Loucy (cell line): Measurements from ENCODE around the gene CDH9.
A peak's percentile ranks its signal among the peaks of the same experiment; 100 is the strongest.

Source experiments
- H2AFZ ChIP-seq: fragments of 200-600 bp; sonication (generic); 2 replicates; pipeline ENCODE4 v1.6.0; 2016; ENCODE audit warnings: antibody characterized with exemption, mild to moderate bottlenecking, low read length, moderate library complexity
- H3F3A ChIP-seq: fragments of 200-600 bp; 2 replicates; pipeline ENCODE4 v1.6.0; 2016; ENCODE audit warnings: antibody characterized with exemption, low read depth, mild to moderate bottlenecking
- H3K27me3 ChIP-seq: fragments of 200-600 bp; sonication (generic); 2 replicates; pipeline ENCODE4 v1.6.1; 2014; ENCODE audit warnings: low read length, mild to moderate bottlenecking; ENCODE audit not compliant: insufficient read depth, poor library complexity, severe bottlenecking
- H3K36me3 ChIP-seq: fragments of 200-600 bp; sonication (generic); 2 replicates; pipeline ENCODE4 v1.6.1; 2016; ENCODE audit warnings: low read length; ENCODE audit not compliant: insufficient read depth
- H3K4me1 ChIP-seq: fragments of 200-600 bp; sonication (generic); 2 replicates; pipeline ENCODE4 v1.5.1; 2014; ENCODE audit warnings: low read length, mild to moderate bottlenecking; ENCODE audit not compliant: insufficient read depth, poor library complexity, severe bottlenecking
- H3K4me2 ChIP-seq: fragments of 200-600 bp; sonication (generic); 2 replicates; pipeline ENCODE4 v1.6.0; 2014; ENCODE audit warnings: antibody characterized with exemption, low read length, low read depth, mild to moderate bottlenecking; ENCODE audit not compliant: poor library complexity, severe bottlenecking
- H3K4me3 ChIP-seq: fragments of 200-600 bp; sonication (generic); 2 replicates; pipeline ENCODE4 v1.5.1; 2014; ENCODE audit warnings: low read length, mild to moderate bottlenecking, mixed read lengths; ENCODE audit not compliant: poor library complexity, severe bottlenecking
- H3K79me2 ChIP-seq: fragments of 200-600 bp; sonication (generic); 2 replicates; pipeline ENCODE4 v1.6.1; 2014; ENCODE audit warnings: low read length; ENCODE audit not compliant: insufficient read depth
- H3K9ac ChIP-seq: fragments of 200-600 bp; sonication (generic); 2 replicates; pipeline ENCODE4 v1.6.0; 2014; ENCODE audit warnings: mild to moderate bottlenecking, low read depth, low read length, moderate library complexity; ENCODE audit not compliant: poor library complexity, severe bottlenecking
- H3K9me2 ChIP-seq: fragments of 200-600 bp; sonication (generic); replicated peaks from 2 replicates; pipeline ENCODE4 v1.6.1; 2016; ENCODE audit warnings: low read depth, low read length, mixed read lengths
- H3K9me3 ChIP-seq: fragments of 200-600 bp; sonication (generic); 2 replicates; pipeline ENCODE4 v1.6.1; 2014; ENCODE audit warnings: mild to moderate bottlenecking, antibody characterized with exemption, low read length, low read depth; ENCODE audit not compliant: insufficient read depth
- H4K20me1 ChIP-seq: fragments of 200-600 bp; sonication (generic); 2 replicates; pipeline ENCODE4 v1.6.0; 2014; ENCODE audit warnings: antibody characterized with exemption, low read length, mild to moderate bottlenecking; ENCODE audit not compliant: insufficient read depth, poor library complexity, severe bottlenecking
- EZH2phosphoT487 ChIP-seq: fragments of 200-600 bp; IDR thresholded peaks from 2 replicates; pipeline ENCODE4 v1.6.1; 2018; ENCODE audit warnings: antibody characterized with exemption, mild to moderate bottlenecking, moderate library complexity, borderline replicate concordance
- TF ChIP-seq, protein P1 (sequence below): fragments of 200-600 bp; sonication (generic); conservative IDR thresholded peaks from 2 replicates; pipeline ENCODE4 v1.5.1; 2014; ENCODE audit warnings: mild to moderate bottlenecking, antibody characterized with exemption, low read length

CDH9 gene

DNA sequence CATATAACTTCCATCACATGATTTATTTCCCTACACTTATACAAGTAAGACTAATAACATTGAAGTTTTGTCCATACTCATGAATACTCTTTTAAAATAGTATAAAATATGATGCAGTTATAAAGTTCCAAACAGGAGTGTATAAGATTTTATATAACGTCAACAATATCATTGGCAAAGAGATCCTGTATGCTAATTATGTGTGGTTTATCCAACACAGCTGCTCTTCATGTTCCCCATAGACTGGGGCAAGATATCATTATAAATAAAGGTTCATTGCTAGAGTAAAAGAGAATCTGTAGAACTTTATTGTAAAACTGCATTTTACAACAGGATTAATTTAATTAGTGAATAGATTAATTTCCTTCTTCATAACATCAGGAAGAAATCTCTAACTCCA lies 16.9 kb downstream of the CDH9 start:
- no peaks in the 10 kb centered on the region for H3K36me3 ChIP-seq
- no peak overlapping the region for H2AFZ ChIP-seq
- H3K9me3 ChIP-seq: no peaks in the 10 kb centered on the region
- H3K79me2 ChIP-seq: no peaks in the 10 kb centered on the region
- H3K27me3 ChIP-seq: no peaks in the 10 kb centered on the region
- H3K9me2 ChIP-seq: no peaks in the 10 kb centered on the region
- TF ChIP-seq EZH2phosphoT487: no peak
- TF ChIP-seq, protein P1, sequence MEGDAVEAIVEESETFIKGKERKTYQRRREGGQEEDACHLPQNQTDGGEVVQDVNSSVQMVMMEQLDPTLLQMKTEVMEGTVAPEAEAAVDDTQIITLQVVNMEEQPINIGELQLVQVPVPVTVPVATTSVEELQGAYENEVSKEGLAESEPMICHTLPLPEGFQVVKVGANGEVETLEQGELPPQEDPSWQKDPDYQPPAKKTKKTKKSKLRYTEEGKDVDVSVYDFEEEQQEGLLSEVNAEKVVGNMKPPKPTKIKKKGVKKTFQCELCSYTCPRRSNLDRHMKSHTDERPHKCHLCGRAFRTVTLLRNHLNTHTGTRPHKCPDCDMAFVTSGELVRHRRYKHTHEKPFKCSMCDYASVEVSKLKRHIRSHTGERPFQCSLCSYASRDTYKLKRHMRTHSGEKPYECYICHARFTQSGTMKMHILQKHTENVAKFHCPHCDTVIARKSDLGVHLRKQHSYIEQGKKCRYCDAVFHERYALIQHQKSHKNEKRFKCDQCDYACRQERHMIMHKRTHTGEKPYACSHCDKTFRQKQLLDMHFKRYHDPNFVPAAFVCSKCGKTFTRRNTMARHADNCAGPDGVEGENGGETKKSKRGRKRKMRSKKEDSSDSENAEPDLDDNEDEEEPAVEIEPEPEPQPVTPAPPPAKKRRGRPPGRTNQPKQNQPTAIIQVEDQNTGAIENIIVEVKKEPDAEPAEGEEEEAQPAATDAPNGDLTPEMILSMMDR: no peak
- no peak overlapping the region for H3K4me3 ChIP-seq
- H4K20me1 ChIP-seq: no peaks in the 10 kb centered on the region
- no peak overlapping the region for H3K4me2 ChIP-seq
- no peak overlapping the region for H3K9ac ChIP-seq
- H3K4me1 ChIP-seq: no peaks in the 10 kb centered on the region
- H3F3A ChIP-seq: no peaks in the 10 kb centered on the region

DNA sequence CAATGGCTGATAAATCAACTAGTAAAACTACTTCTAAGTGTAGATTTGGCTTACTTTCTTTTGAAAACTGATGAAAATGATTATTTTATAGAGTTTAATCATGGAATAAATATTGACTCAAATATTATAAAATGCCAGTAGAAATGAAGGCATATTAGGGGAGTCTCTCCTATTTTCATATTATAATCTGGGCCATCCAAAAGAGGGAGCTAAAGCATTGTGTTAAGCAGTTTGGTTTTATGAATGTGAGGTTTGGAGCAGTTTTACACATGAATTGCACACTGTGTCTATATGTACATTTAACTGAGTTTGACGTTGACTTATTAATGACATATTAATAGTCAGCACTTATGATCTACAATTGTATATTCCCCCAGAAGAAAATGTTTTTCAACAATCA lies 17.4 kb downstream of the CDH9 start:
- Histone ChIP-seq H3K4me1 (no peaks in the 10 kb centered on the region), H3K36me3 (no peaks in the 10 kb centered on the region), H3K9me2 (no peaks in the 10 kb centered on the region), H3K4me2 (no peak overlapping the region), H3K9ac (no peak overlapping the region), H3K79me2 (no peaks in the 10 kb centered on the region), H4K20me1 (no peaks in the 10 kb centered on the region), H3K9me3 (no peaks in the 10 kb centered on the region), H3F3A (no peaks in the 10 kb centered on the region), H3K27me3 (no peaks in the 10 kb centered on the region), H3K4me3 (no peak overlapping the region), H2AFZ (no peak overlapping the region)
- TF ChIP-seq, protein P1: 0 out of 2 replicates have a peak, but pooled peaks have one; percentile 21
- TF ChIP-seq EZH2phosphoT487: no peak

DNA sequence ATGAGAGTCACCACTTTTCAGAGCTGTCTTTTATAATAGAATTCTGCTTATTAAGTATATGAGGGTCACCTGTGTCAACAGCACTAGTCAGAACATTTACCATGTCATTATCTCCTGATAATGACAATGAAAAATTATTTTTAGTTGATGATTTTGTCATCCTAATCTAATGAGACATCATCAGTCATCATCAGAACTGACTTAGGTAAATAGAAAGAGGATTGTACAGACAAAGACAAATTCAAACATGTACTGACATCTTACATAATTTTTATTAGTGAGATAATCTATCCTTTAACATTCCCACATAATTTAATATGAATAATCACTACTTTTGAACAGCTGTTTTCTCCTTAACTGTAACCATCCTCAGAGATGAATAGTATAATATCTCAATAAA lies 22.6 kb downstream of the CDH9 start:
- Histone ChIP-seq H3K9me2 (no peaks in the 10 kb centered on the region), H3K4me3 (no peak overlapping the region), H3K79me2 (no peaks in the 10 kb centered on the region), H3F3A (no peaks in the 10 kb centered on the region), H3K4me2 (no peak overlapping the region), H3K9ac (no peak overlapping the region), H3K27me3 (no peaks in the 10 kb centered on the region), H2AFZ (no peak overlapping the region), H4K20me1 (no peaks in the 10 kb centered on the region), H3K4me1 (no peaks in the 10 kb centered on the region), H3K9me3 (no peaks in the 10 kb centered on the region), H3K36me3 (no peaks in the 10 kb centered on the region)
- no peak for TF ChIP-seq EZH2phosphoT487
- TF ChIP-seq, protein P1: no peak
